ENCODE data around the gene ADAMTS17. TPM values are rescaled to one million over a fixed set of nuclear protein-coding genes. Genes with fewer than 3 reads are reported as not detected.

Gene ADAMTS17
- total RNA-seq, 4 donors from 2014 or later = 4.5 to 11.4 (median 6.6) TPM

GRCh38 chr15:100297812-100298211 is 44.0 kb downstream of the ADAMTS17 start:
- Histone ChIP-seq H3K36me3 (no peaks in the 10 kb centered on the region), H3K27me3 (no peaks in the 10 kb centered on the region), H3K9me3 (peaks cover 0 to 13% (median 0%) of the 10 kb centered on the region in 3 donors), H3K4me3 (no peak overlapping the region), H3K27ac (no peak overlapping the region), H3K4me1 (no peaks in the 10 kb centered on the region)
- 71 to 79% methylated on average over 9 of the region's 9 CpGs for WGBS, 2 donors
- no peak for DNase-seq
- intact Hi-C loops (cut with DNase I) = no loop called here
- no peak for TF ChIP-seq POLR2A (IDR thresholded peaks at IDR 0.05)
- TF ChIP-seq CTCF (IDR thresholded peaks at IDR 0.05) = no peak

GRCh38 chr15:100295939-100296565 is 45.7 kb downstream of the ADAMTS17 start:
- Histone ChIP-seq H3K9me3 (peaks cover 0 to 11% (median 0%) of the 10 kb centered on the region in 3 donors), H3K27ac (no peak overlapping the region), H3K4me3 (no peak overlapping the region), H3K36me3 (no peaks in the 10 kb centered on the region), H3K27me3 (no peaks in the 10 kb centered on the region), H3K4me1 (no peaks in the 10 kb centered on the region)
- intact Hi-C loops (cut with DNase I) = no loop called here
- DNase-seq = no peak
- WGBS, 2 donors = 90 to 94% methylated on average over 8 of the region's 8 CpGs
- TF ChIP-seq POLR2A (IDR thresholded peaks at IDR 0.05) (no peak), CTCF (IDR thresholded peaks at IDR 0.05) (no peak)

- Histone ChIP-seq H3K4me3 (no peak overlapping the region), H3K4me1 (no peaks in the 10 kb centered on the region), H3K9me3 (no peaks in the 10 kb centered on the region), H3K36me3 (no peaks in the 10 kb centered on the region), H3K27me3 (no peaks in the 10 kb centered on the region), H3K27ac (no peak overlapping the region)
- 95 to 96% methylated on average over 34 to 35 of the region's 35 CpGs for WGBS, 2 donors
- intact Hi-C loops (cut with DNase I) = no loop called here
- TF ChIP-seq POLR2A (IDR thresholded peaks at IDR 0.05) (no peak), CTCF (IDR thresholded peaks at IDR 0.05) (no peak)
- no peak for DNase-seq
These were observed 49.8 kb downstream of the ADAMTS17 start for GRCh38 chr15:100292010-100292409.

- no peak overlapping the region for H3K27ac ChIP-seq
- no peaks in the 10 kb centered on the region for H3K9me3 ChIP-seq
- no peak overlapping the region for H3K4me3 ChIP-seq
- no peak for DNase-seq
- H3K4me1 ChIP-seq = no peaks in the 10 kb centered on the region
- WGBS, 2 donors = 36 to 42% methylated on average over 2 of the region's 2 CpGs
- intact Hi-C loops (cut with DNase I) = no loop called here
- H3K36me3 ChIP-seq = no peaks in the 10 kb centered on the region
- H3K27me3 ChIP-seq = no peaks in the 10 kb centered on the region
- TF ChIP-seq CTCF (IDR thresholded peaks at IDR 0.05) (no peak), POLR2A (IDR thresholded peaks at IDR 0.05) (no peak)
These were observed 50.7 kb downstream of the ADAMTS17 start for GRCh38 chr15:100291106-100291505.

- 83 to 94% methylated on average over 4 to 11 of the region's 15 CpGs for WGBS, 2 donors
- no peak for TF ChIP-seq POLR2A (IDR thresholded peaks at IDR 0.05)
- Histone ChIP-seq H3K27ac (no peak overlapping the region), H3K9me3 (no peaks in the 10 kb centered on the region), H3K4me1 (peaks cover 0 to 30% (median 4%) of the 10 kb centered on the region in 3 donors), H3K36me3 (no peaks in the 10 kb centered on the region), H3K4me3 (no peak overlapping the region), H3K27me3 (no peaks in the 10 kb centered on the region)
- intact Hi-C loops (cut with DNase I) = no loop called here
- DNase-seq = no peak
These were observed 56.0 kb downstream of the ADAMTS17 start for GRCh38 chr15:100285641-100286295.
